Gastrocnemius medialis (tissue), 4 donors: ENCODE results near the gene NT5DC3.

ENCODE experiments used
- POLR2A ChIP-seq, 2 donors: fragments of 450-650 bp; IDR thresholded peaks; one replicate each; pipeline ENCODE4 v1.6.1; 2017; ENCODE audit warnings: antibody characterized with exemption in 2 of 2, mild to moderate bottlenecking in 2 of 2, moderate library complexity in 2 of 2
- TF ChIP-seq, protein P1 (sequence below), 5 experiments: fragments of 450-650 bp in 3 of 5; fragments of 200-600 bp in 2 of 5; sonication (generic) in 2 of 5; IDR thresholded peaks in 4 of 5; conservative IDR thresholded peaks in 1 of 5; 1 replicate in 4 of 5; 2 replicates in 1 of 5; pipeline ENCODE4 v1.5.1; 2016 to 2019; ENCODE audit warnings: antibody characterized with exemption in 5 of 5, mild to moderate bottlenecking in 3 of 5, moderate library complexity in 3 of 5

DNA sequence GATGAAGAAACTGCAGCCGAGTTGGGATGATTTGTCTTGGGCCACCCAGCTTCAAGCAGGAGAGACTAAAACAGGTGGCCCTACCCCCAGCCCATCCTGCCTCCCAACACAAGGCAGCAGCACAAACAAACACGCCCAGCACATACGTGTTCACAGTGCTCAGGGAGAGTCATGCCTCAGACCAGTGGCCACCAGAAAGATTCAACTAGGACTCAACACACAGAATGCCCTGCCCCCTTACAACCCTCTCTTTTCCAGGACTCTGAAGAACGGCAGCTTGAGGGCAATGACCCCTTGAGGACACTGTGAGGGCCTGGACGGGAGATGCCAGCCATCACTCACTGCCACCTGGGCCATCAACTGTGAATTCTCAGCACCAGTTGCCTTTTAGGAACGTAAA, 75.0 kb downstream of the NT5DC3 start:
- TF ChIP-seq, protein P1, sequence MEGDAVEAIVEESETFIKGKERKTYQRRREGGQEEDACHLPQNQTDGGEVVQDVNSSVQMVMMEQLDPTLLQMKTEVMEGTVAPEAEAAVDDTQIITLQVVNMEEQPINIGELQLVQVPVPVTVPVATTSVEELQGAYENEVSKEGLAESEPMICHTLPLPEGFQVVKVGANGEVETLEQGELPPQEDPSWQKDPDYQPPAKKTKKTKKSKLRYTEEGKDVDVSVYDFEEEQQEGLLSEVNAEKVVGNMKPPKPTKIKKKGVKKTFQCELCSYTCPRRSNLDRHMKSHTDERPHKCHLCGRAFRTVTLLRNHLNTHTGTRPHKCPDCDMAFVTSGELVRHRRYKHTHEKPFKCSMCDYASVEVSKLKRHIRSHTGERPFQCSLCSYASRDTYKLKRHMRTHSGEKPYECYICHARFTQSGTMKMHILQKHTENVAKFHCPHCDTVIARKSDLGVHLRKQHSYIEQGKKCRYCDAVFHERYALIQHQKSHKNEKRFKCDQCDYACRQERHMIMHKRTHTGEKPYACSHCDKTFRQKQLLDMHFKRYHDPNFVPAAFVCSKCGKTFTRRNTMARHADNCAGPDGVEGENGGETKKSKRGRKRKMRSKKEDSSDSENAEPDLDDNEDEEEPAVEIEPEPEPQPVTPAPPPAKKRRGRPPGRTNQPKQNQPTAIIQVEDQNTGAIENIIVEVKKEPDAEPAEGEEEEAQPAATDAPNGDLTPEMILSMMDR (IDR thresholded peaks at IDR 0.05 in 4 of 5, conservative IDR thresholded peaks at IDR 0.05 in 1 of 5): no peak
- no peak for TF ChIP-seq POLR2A (IDR thresholded peaks at IDR 0.05)
